Fibroblast of upper back skin (primary cell): ENCODE data around the gene PSAPL1.
"Not testable (repeated sequence)": the region's sequence is repeated elsewhere in the genome, so short reads cannot be mapped to it uniquely, and the experiment has no call there.

Experiments used
- DNase-seq: peaks from one replicate; pipeline ENCODE4 v3.0.0-alpha.2; 2013

Gene PSAPL1

GRCh38 chr4:7457201-7458065 is 22.7 kb upstream of the PSAPL1 start:
- no peak for DNase-seq

GRCh38 chr4:7452802-7453201 is 18.1 kb upstream of the PSAPL1 start:
- DNase-seq: not testable (repeated sequence)

DNA sequence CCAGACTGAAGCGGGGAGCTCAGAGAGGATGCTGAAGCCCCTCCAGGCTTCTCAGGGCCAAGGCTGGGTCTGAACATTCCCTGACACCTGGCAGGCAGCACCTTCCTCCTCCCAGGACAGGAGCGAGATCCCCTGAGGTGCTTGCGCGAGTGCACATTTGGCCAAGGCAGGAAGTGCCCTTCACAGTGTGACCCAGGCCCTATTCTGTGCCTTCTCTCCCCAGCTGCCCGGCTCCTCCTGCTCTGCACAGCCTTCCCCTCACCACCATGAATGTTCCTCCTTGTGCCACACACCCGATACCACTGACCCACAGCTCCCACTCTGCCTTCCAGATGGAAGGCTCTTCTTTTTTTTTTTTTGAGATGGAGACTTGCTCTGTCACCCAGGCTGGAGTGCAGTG is 17.1 kb upstream of the PSAPL1 start:
- DNase-seq: no peak

DNA sequence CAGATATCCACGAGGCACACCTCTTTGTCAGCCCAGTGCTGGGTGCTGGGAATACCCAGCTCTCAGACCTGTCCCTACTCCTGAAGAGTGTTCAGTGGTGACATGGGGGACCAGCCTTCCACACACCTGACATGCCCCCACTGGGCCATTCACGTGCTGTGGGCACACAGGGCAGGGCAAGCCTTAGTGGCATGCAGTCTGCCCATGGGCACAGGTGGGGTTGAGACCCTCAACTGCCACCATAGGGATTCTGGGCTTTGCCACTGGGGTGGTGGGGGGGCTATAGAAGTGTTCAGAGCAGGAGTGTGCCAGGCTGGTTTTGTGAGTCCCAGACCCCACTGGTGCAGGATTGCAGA is 16.7 kb upstream of the PSAPL1 start:
- no peak for DNase-seq

DNA sequence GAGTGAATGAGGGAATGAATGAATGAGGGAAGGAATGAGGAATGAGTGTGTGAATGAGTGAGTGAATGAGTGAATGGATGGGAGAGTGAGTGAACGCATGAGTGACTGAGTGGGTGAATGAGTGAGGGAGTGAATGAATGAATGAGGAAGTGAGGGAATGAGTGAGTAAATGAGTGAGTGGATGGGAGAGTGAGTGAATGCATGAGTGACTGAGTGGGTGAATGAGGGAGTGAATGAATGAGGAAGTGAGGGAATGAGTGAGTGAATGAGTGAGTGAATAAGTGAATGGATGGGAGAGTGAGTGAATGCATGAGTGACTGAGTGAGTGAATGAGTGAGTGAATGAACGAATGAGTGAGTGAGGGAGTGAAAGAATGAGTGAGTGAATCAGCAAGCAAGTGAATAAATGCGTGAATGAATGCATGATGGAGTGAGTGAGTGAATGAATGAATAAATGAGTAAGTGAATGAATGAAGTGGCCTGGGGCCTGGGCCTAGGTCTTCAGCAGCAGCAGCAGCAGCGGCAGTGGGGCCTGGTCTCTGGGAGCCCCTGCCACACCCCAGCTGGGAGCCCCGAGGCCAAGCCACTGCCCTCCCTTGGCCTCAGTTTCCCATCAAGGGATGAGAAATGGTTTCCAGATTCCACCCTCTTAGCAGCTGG is 16.2 kb upstream of the PSAPL1 start:
- no peak for DNase-seq

- DNase-seq: no peak
These were observed 13.3 kb upstream of the PSAPL1 start for GRCh38 chr4:7448036-7448435.

DNA sequence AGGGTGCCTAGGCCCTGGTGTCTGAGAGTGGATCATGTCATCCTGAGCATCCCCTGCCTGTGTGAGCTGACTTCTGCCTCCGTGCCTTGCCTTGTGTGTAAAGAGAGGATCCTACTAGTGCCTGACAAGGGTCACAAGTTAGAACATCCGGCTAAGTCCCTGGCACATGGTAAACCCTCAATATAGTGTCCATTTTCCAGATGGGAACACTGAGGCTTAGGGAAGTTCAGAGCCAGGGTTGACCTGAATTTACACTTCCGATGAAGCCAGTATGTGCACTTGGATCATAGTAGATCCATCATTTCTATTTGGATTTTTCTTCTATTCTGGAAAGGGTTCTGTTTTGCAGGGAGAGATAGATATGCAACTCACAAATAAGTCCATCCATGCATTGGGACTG is 12.5 kb upstream of the PSAPL1 start:
- DNase-seq: no peak

- DNase-seq: no peak
These were observed 10.0 kb upstream of the PSAPL1 start for GRCh38 chr4:7444731-7445130.

DNA sequence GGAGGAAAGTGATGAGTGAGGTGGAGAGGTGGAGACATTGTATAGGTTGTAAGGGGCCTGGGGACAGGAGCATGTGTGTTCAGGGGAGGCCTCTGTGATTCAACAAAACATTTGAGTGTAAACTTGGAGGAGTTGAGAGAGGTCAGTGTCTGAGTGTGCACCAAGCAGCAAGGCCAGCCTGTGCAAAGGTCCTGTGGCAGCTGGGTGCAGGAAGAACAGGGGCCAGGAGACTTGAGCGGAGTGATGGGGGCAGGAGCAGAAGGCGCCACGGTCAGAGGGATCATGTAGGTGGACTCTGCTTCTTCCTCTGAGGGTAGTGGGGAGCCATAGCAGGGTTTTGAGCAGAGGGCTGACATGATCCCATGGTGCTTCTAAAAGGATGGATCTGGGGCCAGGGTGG is 9.6 kb upstream of the PSAPL1 start:
- no peak for DNase-seq

DNA sequence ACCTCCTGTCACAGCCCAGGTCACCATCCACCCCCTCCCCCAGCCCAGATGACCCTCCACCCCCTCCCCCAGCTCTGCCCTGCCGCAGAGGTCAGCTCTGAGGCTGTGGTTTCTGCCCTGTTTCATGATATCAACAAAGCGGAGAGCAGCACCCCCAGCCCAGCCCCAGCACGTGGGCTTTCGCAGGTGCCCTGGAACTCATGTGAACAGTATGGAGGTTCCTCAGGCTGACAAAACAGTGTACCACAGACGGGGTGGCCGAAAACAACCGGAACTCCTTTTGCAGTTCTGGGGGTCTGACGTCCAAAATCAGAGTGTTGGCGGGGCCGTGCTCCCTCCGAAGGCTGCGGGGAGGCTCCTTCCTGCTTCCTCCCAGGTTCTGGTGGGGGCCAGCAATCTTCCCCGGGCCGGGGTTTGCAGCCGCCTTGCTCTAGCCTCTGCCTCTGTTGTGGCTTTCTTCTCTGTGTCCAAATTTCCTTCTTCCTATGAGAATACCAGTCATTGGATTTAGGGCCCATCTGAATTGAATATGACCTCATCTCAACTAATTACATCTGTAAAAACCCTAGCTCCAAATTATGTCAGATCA is 7.9 kb upstream of the PSAPL1 start:
- no peak for DNase-seq

DNA sequence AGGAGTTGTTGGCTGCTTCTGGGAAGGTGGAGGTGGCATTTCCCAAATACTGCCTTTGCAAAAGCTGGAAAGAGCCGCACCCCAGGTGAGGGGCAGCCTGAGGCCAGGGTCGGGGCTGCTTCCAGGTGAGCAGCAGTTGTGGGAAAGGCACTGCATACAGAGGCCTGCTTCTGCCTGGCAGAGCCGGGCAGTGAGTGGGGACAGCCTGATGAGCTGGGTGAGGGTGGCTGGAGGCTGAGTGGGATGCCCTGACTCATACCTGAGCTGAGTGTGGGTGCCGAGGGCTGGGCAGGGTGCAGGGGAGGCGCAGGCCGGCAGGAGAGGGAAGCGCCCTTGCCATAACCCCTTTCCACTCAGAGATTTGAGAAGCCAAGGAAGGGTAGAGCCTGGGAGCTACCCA is 6.5 kb upstream of the PSAPL1 start:
- no peak for DNase-seq

- no peak for DNase-seq
These were observed 5.0 kb upstream of the PSAPL1 start for GRCh38 chr4:7439699-7440098.

DNA sequence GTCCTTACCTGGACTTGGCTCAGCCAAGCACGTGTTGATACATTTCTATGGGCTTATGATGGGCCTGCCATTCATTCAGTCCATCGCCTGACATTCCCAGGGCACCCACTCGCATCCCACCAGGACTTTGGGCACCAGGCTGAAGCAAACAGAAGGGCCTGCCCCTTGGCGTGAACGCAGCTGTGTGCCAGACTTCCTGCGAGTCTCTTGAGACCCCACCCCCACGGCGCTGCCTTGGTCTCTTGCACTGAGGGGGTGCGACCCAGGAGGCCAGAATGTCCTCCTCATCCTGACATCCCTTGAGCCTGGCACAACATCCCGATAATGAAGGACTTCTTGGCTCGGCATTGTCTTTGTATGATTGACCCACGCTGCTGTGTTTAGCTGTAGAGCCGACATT is 1.5 kb upstream of the PSAPL1 start:
- no peak for DNase-seq

GRCh38 chr4:7435471-7436061 is 836 bp upstream of the PSAPL1 start:
- no peak for DNase-seq

DNA sequence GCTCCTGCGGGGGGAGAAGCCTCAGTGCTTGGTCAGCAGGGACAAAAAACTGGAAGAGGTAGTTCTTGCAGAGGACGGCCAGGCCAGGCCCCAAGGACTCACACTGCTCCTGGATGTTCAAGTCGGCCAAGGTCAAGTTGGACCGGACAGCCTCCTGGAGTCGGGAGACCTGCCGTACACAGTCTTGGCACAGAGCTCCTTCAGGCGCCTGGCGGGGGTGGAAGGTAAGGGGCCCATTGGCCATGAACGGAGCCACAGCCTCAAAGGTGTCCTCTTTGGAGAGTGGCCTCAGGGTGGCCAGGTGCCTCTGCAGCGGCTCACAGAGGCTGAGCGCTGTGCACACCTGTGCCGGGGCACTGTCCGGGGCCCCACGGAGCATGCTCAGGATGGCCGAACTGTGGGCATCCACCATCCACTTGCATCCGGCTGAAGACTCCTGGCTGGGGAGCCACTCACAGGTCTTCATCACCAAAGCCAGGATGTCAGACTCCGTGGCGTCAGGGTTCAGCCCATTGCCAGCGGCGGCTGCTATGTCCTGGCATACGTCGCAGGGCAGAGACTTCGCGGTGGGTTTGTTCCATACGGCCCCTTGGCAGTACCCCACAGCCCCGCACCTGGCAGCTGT is 477 bp downstream of the PSAPL1 start:
- DNase-seq: no peak

- DNase-seq: no peak
These were observed 1.2 kb downstream of the PSAPL1 start for GRCh38 chr4:7433376-7434140.

DNA sequence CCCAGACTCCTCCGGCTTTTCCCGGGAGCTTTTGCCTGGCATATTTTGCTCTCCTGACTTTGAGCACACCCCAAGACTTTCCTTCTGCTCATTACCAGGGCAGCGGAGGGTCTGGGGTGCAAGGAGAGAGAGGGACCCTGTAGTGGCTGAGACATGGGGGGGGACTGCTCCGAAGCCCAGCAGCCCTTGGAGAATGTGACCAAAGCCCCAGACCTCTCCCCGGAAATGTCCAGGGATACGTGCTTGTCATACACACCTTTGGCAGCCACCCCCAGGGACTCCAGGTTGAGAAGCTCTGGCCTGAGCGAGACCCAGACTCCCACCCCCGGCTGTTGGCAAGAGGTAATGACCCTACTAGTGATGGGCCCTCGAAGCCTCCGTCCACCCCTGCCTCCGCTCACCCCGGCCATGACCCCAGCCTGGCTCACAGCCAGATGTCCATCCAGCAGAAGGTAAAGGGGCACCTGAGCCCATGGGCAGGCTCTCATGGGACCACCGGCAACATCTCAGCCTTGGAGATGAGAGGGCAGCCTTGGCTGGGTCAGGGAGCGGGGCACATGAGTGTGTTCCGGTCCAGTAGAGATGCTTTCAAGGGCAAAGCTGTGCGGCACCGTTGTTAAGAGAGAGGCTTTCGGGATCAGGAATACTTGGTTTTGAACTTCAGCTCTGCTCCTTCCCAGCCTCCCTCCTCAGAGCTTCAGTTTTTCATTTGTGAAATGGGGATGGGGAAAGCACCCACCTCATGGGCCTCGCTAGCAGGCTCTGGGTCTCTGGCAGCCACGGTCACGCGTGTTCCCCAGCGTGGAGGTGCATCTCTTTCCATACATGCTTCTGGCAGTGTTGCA is 2.0 kb downstream of the PSAPL1 start:
- no peak for DNase-seq

DNA sequence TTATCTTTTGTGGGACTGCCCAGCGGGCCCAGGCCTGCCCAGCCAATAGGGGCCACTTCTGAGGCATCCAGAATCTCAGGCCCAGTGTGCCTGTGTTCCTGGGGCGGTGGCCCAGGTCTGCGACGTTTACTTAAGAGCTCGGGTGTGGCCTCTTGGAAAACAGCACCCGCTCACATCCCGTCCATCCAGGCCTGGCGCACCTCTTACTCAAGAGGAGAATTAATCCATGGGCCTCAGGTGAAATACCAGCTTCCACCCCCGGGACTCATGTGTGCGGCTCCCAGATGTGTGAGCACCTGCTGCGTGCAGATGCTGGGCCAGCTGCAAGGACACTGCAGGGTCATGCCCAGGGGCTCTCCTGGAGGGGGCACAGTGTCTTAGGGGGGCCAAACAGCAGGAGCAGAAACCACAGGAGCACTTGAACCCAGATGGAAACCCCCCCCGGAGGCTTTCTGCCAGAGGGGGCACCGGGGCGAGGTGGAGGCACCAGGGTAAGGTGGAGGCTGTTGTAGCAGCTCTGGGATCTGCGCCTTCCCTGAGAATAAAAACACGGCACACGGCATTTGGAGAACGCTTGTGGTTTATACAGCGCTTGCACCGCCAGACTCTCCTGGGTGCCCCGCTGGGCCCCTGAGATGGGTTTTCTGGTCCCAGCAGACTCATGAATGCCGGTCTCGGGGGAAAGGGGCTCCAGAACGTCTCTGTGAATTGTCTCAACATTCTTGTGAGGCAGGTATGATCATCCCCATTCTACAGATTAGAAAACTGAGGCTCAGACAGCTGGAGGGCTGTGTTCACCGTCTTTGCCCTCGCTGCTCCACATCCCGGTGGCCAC is 2.8 kb downstream of the PSAPL1 start:
- no peak for DNase-seq

DNA sequence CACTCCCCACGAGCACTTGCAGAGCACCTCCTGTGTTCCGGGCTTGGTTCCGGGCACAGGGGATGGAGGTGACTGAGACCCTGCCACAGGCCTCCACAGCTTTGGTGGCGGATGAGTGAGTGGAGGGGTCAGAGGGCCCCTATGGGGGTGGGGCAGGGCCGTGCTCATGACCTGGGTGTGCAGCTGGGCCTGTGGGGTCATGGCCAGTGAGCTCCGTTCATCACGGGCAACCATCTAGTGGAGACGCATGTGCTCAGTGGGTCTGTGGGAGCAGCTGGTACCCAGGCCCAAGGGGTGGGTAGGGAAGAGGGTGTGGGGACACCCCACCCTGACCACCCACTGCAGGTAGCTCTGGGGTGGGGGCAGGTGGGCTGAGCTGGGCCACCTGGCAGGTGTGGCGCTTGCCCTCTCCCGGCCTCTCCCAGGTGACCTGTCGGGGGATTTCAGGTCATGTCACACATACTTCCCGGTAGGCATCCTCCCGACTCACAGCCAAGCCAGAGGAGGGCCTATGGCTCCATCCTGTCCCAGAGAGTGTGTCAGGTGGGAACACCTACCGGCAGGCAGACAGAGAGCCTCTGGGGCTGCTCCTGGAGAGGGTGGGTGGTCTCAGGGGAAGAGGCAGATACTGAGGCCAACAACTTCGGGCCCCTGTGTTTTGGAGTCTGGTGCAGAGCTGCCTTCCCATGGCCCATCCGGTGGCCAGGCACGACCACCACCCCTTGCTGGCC is 3.6 kb downstream of the PSAPL1 start:
- DNase-seq: no peak

DNA sequence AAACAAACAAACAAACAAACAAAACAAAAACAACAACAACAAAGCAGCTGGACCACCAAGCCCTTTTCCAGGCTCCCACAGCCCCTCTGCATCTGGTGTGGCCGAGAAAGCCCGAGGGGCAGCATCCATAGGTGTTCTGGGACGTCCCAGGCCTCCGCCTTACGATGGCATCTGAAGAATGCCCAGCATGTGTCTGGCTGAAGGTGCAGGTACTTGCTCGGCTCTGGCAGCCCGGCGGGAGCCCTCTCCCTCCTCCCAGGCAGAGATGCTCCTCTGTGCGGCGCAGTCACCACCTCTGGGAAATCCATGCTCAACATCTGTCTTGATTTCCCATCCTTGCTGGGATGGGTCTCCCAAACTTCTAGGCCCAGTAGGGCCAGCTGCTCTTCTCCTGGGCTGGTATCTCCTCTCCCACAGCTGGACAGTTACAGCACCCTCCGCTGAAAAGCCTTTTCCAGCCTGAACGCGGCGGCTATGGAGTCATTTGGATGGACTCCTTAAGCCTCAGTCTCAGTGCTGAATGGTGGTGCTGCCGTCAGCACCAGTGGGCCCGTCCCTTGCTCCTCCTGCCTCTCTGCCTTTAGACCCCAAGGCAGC is 4.3 kb downstream of the PSAPL1 start:
- no peak for DNase-seq
